SK-N-SH treated with all-trans-retinoic acid at 6 μM for 48 hours (cell line): Measurements from ENCODE around the gene GALM.

Experiments
- ATAC-seq: fragments of 200-7000 bp; cut with Tn5 transposase; 3 replicates; pipeline ENCODE4 v1.9.1; 2020; ENCODE audit warnings: mild to moderate bottlenecking, moderate library complexity
- ARNTL ChIP-seq: fragments of 450-650 bp; formaldehyde crosslinking; IDR thresholded peaks from 2 replicates; pipeline ENCODE4 v1.5.0; 2020; ENCODE audit warnings: low read depth, mild to moderate bottlenecking, moderate library complexity, borderline replicate concordance
- BACH2 ChIP-seq: fragments of 250-450 bp; sonication (Bioruptor Pico); IDR thresholded peaks from 2 replicates; pipeline ENCODE4 v1.9.0; 2021; ENCODE audit warnings: mild to moderate bottlenecking, borderline replicate concordance
- CREB5 ChIP-seq: fragments of 250-450 bp; sonication (Bioruptor Pico); IDR thresholded peaks from 2 replicates; pipeline ENCODE4 v1.5.1; 2020; ENCODE audit warnings: low read depth, mild to moderate bottlenecking, moderate library complexity
- CSDC2 ChIP-seq: fragments of 250-450 bp; sonication (Bioruptor Pico); IDR thresholded peaks from 2 replicates; pipeline ENCODE4 v1.5.0; 2020; ENCODE audit warnings: mild to moderate bottlenecking, moderate library complexity
- CSRNP3 ChIP-seq: fragments of 250-450 bp; sonication (Bioruptor Pico); IDR thresholded peaks from 2 replicates; pipeline ENCODE4 v1.5.1; 2021; ENCODE audit warnings: mild to moderate bottlenecking, moderate library complexity
- ESRRG ChIP-seq: fragments of 250-450 bp; sonication (Bioruptor Pico); IDR thresholded peaks from 2 replicates; pipeline ENCODE4 v1.6.1; 2021; ENCODE audit warnings: mild to moderate bottlenecking
- GLIS3 ChIP-seq: fragments of 250-450 bp; sonication (Bioruptor Pico); IDR thresholded peaks from 2 replicates; pipeline ENCODE4 v1.5.0; 2020; ENCODE audit warnings: mild to moderate bottlenecking, moderate library complexity
- ISL1 ChIP-seq: fragments of 250-450 bp; sonication (Bioruptor Pico); IDR thresholded peaks from 2 replicates; pipeline ENCODE4 v2.1.2; 2022; ENCODE audit warnings: mild to moderate bottlenecking, moderate library complexity
- OSR1 ChIP-seq: fragments of 250-450 bp; sonication (Bioruptor Pico); IDR thresholded peaks from 2 replicates; pipeline ENCODE4 v1.8.0; 2022; ENCODE audit warnings: moderate library complexity, mild to moderate bottlenecking, inconsistent platforms
- PATZ1 ChIP-seq: fragments of 250-450 bp; sonication (Bioruptor Pico); IDR thresholded peaks from 2 replicates; pipeline ENCODE4 v1.8.0; 2020; ENCODE audit warnings: mild to moderate bottlenecking, moderate library complexity, borderline replicate concordance
- POU6F1 ChIP-seq: fragments of 250-450 bp; sonication (Bioruptor Pico); IDR thresholded peaks from 2 replicates; pipeline ENCODE4 v1.8.0; 2021; ENCODE audit warnings: low read depth, mild to moderate bottlenecking, moderate library complexity, borderline replicate concordance
- PPARA ChIP-seq: fragments of 250-450 bp; sonication (Bioruptor Pico); IDR thresholded peaks from 2 replicates; pipeline ENCODE4 v1.5.0; 2020; ENCODE audit warnings: mild to moderate bottlenecking, borderline replicate concordance
- RARB ChIP-seq: fragments of 250-450 bp; sonication (Bioruptor Pico); IDR thresholded peaks from 2 replicates; pipeline ENCODE4 v1.8.0; 2021; ENCODE audit warnings: mild to moderate bottlenecking, moderate library complexity
- SNAI2 ChIP-seq: fragments of 250-450 bp; sonication (Bioruptor Pico); IDR thresholded peaks from 2 replicates; pipeline ENCODE4 v1.5.0; 2020; ENCODE audit warnings: mild to moderate bottlenecking, moderate library complexity
- TCF4 ChIP-seq: fragments of 250-450 bp; sonication (Bioruptor Pico); IDR thresholded peaks from 2 replicates; pipeline ENCODE4 v1.8.0; 2021; ENCODE audit warnings: mild to moderate bottlenecking, moderate library complexity, borderline replicate concordance
- TOX ChIP-seq: fragments of 250-450 bp; sonication (Bioruptor Pico); IDR thresholded peaks from 2 replicates; pipeline ENCODE4 v1.8.0; 2021; ENCODE audit warnings: mild to moderate bottlenecking, moderate library complexity, borderline replicate concordance
- TSHZ2 ChIP-seq: fragments of 250-450 bp; sonication (Bioruptor Pico); IDR thresholded peaks from 2 replicates; pipeline ENCODE4 v1.5.0; 2020; ENCODE audit warnings: mild to moderate bottlenecking, moderate library complexity
- ZC3H10 ChIP-seq: fragments of 250-450 bp; sonication (Bioruptor Pico); IDR thresholded peaks from 2 replicates; pipeline ENCODE4 v1.5.1; 2021; ENCODE audit warnings: mild to moderate bottlenecking, moderate library complexity
- ZFP3 ChIP-seq: fragments of 250-450 bp; sonication (Bioruptor Pico); IDR thresholded peaks from 2 replicates; pipeline ENCODE4 v1.5.0; 2020; ENCODE audit warnings: mild to moderate bottlenecking, moderate library complexity
- ZFP30 ChIP-seq: fragments of 450-650 bp; formaldehyde crosslinking; IDR thresholded peaks from 2 replicates; pipeline ENCODE4 v1.5.0; 2022; ENCODE audit warnings: mild to moderate bottlenecking, moderate library complexity
- ZNF565 ChIP-seq: fragments of 450-650 bp; formaldehyde crosslinking; conservative IDR thresholded peaks from 2 replicates; pipeline ENCODE4 v1.5.0; 2020; ENCODE audit warnings: low read depth, mild to moderate bottlenecking, moderate library complexity
- ZNF70 ChIP-seq: fragments of 450-650 bp; formaldehyde crosslinking; IDR thresholded peaks from 2 replicates; pipeline ENCODE4 v1.5.0; 2020; ENCODE audit warnings: mild to moderate bottlenecking, moderate library complexity
- ZNF8 ChIP-seq: fragments of 450-650 bp; formaldehyde crosslinking; IDR thresholded peaks from 2 replicates; pipeline ENCODE4 v1.5.0; 2020; ENCODE audit warnings: mild to moderate bottlenecking, moderate library complexity

GALM gene

GRCh38 chr2:38720613-38721241, 54.8 kb downstream of the GALM start:
- TF ChIP-seq OSR1 (CRISPR knock-in tag): no peak
- peak; percentile 85 for TF ChIP-seq ARNTL (CRISPR knock-in tag)
- TF ChIP-seq ZC3H10 (CRISPR knock-in tag): no peak
- no peak for TF ChIP-seq ESRRG (CRISPR knock-in tag)
- TF ChIP-seq ZNF565: peak; percentile 97
- peak; percentile 52; the same call in 1 of the 2 replicates for TF ChIP-seq ZFP3 (CRISPR knock-in tag)
- no peak for TF ChIP-seq ZNF8 (CRISPR knock-in tag)
- no peak; the same call in 1 of the 2 replicates for TF ChIP-seq SNAI2 (CRISPR knock-in tag)
- TF ChIP-seq CREB5 (CRISPR knock-in tag): no peak
- TF ChIP-seq PPARA (CRISPR knock-in tag): no peak
- TF ChIP-seq RARB (CRISPR knock-in tag): no peak
- no peak; the same call in 1 of the 2 replicates for TF ChIP-seq CSDC2 (CRISPR knock-in tag)
- no peak for TF ChIP-seq POU6F1 (CRISPR knock-in tag)
- TF ChIP-seq TOX (CRISPR knock-in tag): no peak
- TF ChIP-seq GLIS3 (CRISPR knock-in tag): no peak
- no peak for TF ChIP-seq ZNF70 (CRISPR knock-in tag)
- no peak for TF ChIP-seq TSHZ2 (CRISPR knock-in tag)
- no peak for TF ChIP-seq PATZ1
- TF ChIP-seq CSRNP3 (CRISPR knock-in tag): no peak
- no peak for TF ChIP-seq TCF4 (CRISPR knock-in tag)
- peak; percentile 67 for TF ChIP-seq ISL1 (CRISPR knock-in tag)
- TF ChIP-seq ZFP30 (CRISPR knock-in tag): no peak
- TF ChIP-seq BACH2 (CRISPR knock-in tag): no peak
- ATAC-seq: peak; percentile 84

GRCh38 chr2:38722271-38723061, 56.6 kb downstream of the GALM start:
- ATAC-seq: no peak
- TF ChIP-seq BACH2 (CRISPR knock-in tag): no peak
- TF ChIP-seq ZFP3 (CRISPR knock-in tag): no peak
- TF ChIP-seq ZFP30 (CRISPR knock-in tag): no peak
- no peak for TF ChIP-seq CSDC2 (CRISPR knock-in tag)
- TF ChIP-seq ZNF8 (CRISPR knock-in tag): no peak
- TF ChIP-seq ZC3H10 (CRISPR knock-in tag): no peak
- TF ChIP-seq ESRRG (CRISPR knock-in tag): no peak
- no peak for TF ChIP-seq RARB (CRISPR knock-in tag)
- TF ChIP-seq PATZ1: no peak
- TF ChIP-seq TCF4 (CRISPR knock-in tag): no peak
- TF ChIP-seq CREB5 (CRISPR knock-in tag): no peak
